Stimulated activated CD8-positive, alpha-beta memory T cell treated with anti-CD3 and anti-CD28 coated beads, Interleukin-15, amount 100 ng/mL, for 48 hours (primary cell): ENCODE data around the gene S100A16.
A peak's percentile ranks its signal among the peaks of the same experiment; 100 is the strongest.
"Not testable (repeated sequence)": the region's sequence is repeated elsewhere in the genome, so short reads cannot be mapped to it uniquely, and the experiment has no call there.

Experiments
- DNase-seq, 2 donors: peaks; one replicate each; pipeline ENCODE4 v3.0.0-alpha.2; 2020; ENCODE audit warnings: low read depth in 2 of 2

S100A16 gene

DNA sequence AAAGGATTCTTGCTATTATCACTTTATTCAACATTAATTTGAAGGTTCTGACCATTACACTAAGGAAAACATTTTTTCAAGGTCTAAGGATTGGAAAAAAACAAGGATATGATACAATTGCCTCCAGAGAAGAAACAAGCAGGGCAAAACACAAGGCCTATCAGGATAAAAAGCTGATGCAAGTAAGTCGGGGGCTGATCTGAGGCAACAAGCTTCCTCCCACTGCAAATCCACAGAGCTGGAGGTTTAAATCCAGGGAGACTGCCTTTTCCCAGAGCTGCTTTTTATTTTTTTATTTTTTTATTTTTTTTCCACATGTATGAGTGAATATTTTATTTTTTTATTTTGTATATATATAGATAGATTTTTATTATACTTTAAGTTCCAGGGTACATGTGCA, 27.9 kb downstream of the S100A16 start:
- no peak for DNase-seq

DNA sequence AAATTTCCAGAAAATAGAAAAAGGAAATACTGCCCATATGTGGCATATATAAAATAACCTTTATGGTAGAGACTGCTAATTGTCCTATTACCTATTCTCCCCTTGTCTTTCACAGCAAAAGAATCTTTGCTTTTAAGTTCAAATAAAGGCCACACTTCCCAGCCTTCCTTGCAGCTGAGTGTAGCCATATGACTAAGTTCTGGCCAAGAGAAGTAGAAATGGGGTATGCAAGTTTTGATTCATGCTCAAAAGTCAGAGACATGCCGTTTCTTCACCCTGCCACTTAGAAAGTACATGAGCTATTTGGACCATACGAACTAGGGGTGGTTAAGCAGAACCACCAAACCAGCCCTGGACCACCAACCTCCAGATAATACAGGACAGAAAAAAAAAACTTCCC, 29.0 kb downstream of the S100A16 start:
- DNase-seq = no peak

DNA sequence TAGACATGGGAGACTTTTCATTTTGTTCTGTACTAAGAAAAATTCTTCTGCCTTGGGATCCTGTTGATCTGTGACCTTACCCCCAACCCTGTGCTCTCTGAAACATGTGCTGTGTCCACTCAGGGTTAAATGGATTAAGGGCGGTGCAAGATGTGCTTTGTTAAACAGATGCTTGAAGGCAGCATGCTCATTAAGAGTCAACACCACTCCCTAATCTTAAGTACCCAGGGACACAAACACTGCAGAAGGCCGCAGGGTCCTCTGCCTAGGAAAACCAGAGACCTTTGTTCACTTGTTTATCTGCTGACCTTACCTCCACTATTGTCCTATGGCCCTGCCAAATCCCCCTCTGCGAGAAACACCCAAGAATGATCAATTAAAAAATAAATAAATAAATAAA, 29.4 kb downstream of the S100A16 start:
- not testable (repeated sequence) for DNase-seq

DNA sequence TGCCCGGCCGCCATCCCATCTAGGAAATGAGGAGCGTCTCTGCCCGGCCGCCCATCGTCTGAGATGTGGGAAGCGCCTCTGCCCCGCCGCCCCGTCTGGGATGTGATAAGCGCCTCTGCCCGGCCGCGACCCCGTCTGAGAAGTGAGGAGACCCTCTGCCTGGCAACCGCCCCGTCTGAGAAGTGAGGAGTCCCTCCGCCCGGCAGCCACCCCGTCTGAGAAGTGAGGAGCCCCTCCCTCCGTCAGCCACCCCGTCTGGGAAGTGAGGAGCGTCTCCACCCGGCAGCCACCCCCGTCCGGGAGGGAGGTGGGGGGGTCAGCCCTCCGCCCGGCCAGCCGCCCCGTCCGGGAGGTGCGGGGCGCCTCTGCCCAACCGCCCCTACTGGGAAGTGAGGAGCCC, 30.1 kb downstream of the S100A16 start:
- not testable (repeated sequence) for DNase-seq

DNA sequence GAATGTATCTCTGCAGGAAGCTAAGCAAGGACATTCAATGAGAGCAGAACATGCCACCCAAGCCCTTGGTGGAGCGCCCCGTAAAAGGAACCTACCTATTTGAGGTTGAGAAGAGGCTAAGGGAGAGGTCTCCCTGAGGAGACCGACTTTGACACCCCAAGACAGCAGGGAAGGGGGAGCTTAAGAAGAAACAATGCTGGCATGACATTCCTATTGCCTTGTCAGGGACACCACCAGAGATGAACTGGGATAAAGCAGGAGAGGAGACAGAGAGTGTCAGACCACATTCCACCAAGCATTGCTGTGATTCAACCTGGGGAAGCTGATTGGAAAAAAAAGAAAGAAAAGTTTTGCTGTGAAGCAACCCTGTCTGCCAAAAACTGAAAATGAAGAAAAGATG, 34.0 kb downstream of the S100A16 start:
- no peak for DNase-seq

DNA sequence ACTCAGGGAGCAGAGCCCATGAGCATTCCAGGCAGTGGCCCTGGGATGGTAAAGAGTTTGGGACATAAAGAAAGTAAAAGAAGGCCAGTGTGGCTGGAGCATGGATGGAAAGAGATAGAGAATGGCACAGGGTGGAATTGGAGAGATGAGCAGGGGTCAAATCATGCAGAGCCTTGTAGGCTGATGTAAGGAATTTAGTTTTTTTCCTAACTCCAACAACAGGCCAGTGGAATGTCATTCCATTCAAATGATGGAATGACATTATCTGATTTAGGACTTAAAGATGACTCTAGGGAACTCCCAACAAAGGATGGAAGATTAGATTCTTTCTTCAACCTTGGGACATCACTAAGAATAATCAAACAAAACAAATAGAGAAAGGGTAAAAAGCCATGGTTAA, 34.4 kb downstream of the S100A16 start:
- no peak for DNase-seq

DNA sequence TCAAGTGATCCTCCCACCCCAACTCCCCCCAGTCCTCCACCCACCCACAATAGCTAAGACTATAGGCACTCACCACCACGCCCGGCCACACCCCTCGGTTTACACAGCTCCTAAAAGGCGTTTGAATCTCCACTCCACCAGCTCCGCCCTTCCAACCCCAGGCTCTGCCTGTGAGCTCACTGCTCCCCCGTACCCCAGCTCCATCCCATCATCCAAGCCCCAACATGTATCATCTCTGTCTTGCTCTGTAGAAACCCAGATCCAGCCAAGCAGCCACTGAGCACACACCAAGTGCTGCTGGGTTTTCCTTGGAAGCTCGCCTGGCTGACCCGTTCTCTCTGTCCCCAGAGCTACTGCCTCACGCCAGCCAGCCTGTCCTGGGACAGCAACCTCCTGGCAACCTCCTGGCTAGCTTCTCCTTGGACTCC, 35.3 kb downstream of the S100A16 start:
- no peak for DNase-seq

DNA sequence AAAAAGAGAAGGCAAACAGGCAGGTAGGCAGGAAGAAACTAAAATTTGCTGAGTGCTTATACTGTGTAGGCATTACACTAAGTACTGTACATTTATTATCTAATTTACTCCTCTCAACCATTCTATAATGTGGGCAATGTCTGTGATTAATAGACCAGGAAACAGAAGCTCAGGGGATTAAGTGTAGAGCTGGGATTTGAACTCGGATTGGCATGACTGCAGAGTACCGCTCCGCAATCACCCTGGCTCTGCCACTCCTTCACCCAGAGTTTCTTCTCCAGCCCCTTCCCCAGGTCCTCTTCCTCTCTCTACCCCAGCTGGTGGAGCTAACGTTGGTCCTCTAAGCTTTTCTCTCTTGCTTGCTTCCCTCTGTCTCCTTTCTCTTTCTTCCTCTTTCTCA, 35.8 kb downstream of the S100A16 start:
- DNase-seq = no peak

DNA sequence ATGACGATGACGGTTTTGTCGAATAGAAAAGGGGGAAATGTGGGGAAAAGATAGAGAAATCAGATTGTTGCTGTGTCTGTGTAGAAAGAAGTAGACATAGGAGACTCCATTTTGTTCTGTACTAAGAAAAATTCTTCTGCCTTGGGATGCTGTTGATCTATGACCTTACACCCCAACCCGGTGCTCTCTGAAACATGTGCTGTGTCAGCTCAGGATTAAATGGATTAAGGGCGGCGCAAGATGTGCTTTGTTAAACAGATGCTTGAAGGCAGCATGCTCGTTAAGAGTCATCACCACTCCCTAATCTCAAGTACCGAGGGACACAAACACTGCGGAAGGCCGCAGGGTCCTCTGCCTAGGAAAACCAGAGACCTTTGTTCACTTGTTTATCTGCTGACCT, 37.4 kb downstream of the S100A16 start:
- DNase-seq = not testable (repeated sequence)

DNA sequence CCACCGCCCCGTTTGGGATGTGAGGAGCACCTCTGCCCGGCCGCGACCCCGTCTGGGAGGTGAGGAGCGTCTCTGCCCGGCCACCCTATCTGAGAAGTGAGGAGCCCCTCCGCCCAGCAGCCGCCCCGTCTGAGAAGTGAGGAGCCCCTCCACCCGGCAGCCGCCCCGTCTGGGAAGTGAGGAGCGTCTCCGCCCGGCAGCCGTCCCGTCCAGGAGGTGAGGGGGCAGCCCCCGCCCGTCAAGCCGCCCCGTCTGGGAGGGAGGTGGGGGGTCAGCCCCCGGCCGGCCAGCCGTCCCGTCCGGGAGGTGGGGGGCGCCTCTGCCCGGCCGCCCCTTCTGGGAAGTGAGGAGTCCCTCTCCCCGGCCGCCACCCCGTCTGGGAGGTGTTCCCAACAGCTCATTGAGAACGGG, 37.9 kb downstream of the S100A16 start:
- DNase-seq = not testable (repeated sequence)

DNA sequence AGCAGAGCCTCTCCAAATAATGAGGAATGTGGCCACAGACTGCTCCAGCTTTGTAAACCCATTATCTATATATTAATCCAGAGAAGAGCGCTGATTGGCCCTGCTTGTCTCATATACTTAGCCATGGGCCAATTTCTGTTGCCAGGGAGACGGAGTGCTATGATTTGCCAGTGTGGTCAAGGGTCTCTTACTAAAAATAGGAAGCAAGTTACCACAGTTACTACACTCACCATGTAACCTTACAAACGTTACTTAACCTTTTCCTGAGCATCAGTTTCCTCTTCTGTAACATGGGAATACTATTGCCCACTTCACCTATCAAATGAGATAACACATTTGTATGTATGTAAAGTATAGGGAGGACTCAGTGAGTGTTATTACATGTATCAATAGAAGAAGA, 39.6 kb downstream of the S100A16 start:
- no peak for DNase-seq

DNA sequence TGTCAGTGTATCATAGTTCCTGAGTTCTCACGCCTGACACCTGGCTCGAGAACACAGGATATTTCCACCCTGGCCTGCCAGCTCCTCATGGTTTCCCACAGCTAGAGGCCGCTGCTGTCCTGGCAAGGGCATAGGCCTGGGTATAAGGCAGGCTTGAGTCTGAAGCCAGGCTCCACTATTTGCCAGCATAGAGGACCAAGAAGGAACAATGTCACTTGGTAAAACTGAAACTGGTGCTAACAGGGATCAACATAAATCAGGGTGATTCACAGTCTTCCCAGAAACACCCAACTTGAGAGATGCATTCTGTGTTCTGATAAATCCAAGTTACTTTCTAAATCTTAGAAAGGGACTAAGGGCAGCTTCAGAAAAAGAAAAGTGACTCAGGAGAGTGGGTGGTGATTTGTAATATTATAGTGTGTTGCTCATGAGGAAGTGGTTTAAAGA, 40.3 kb downstream of the S100A16 start:
- DNase-seq = peak in 1 of 2 donors; percentile 55

DNA sequence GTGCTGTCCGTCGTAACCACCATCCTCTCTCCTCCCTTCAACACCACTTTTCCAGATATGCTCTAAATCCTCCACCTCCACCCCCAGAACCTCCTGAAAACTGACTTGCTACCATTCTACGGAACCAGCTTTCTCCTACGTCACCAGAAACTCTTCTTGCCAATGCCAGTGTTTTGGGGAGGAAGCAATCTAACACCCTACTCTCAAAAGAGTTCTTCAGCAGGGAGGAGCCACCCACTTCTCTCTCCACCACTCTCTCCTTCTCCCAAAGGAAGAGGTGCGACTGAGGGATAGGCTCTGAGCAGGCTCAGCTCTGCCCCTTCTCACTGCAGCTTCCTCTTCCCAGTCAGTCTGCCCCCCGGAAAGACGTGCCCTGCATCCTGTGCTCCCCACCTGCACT, 41.2 kb downstream of the S100A16 start:
- DNase-seq = no peak

DNA sequence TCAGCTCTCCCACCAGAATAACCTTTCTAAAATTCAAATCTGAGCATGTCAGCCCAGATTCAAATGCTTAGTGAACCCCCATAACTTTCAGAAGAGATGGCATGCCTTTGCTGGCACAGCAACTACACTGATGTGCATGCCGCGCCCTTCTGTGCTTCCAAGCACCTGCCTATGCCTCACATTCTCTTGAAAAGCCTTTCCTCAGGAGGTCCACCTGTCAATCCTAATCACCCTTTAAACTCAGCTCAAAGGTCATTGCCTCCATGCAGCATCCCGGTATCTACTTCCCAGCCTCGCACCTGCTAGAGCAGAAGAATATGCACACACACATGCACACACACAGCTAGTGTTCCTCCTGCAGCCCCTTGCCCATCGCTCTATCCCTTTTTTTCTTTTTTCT, 42.1 kb downstream of the S100A16 start:
- no peak for DNase-seq

DNA sequence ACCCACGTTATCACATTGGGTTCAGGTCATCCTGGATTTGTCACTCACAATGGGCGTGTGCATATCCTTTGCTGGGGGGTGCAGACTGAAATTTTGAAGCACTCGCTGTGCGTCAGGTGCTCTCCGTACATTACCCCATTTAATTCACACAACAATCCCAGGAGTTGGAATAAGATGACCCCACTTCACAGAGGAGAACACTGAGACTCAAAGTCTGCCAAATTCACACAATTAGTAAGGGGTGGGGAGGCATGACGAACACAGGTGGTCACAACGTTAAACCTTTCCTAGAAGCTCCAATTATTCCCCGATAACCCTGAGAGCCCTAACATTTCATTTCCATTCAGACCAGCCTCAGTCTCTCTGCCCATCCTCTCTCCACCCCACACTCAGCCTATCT, 43.5 kb downstream of the S100A16 start:
- no peak for DNase-seq

DNA sequence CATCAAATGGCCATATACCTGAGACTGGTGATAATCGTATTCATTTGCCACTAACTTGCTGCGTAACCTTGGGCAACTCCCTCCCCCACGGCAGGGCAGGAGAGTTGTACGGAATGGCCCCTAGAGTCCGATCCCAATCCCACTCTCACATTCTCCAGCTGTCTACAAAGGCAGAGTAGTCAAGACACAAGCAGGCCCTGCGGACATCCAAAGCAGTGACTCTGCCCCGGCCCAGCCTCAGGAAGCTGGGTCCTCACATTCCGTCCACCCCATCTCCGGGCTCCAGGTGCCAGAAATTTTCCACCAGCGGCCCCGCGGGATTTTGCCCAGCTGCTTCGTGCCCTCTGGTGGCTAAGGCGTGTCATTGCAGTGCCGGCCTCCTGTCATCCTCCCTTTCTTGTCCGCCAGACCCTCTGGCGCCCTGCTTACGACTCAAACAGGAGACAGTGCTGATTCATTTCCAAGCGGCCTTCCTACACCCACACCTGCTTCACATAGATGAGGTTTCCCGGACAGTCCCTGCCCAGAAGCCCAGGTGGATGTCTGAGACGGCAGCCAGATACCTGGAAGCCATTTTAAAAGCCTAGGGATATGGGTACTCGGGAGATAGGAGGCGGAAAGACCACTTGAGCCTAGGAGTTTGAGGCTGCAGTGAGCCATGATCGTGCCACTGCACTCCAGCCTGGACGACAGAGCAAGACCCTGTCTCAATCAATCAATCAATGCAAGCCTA, 44.4 kb downstream of the S100A16 start:
- DNase-seq = peak; percentile 69 to 80

DNA sequence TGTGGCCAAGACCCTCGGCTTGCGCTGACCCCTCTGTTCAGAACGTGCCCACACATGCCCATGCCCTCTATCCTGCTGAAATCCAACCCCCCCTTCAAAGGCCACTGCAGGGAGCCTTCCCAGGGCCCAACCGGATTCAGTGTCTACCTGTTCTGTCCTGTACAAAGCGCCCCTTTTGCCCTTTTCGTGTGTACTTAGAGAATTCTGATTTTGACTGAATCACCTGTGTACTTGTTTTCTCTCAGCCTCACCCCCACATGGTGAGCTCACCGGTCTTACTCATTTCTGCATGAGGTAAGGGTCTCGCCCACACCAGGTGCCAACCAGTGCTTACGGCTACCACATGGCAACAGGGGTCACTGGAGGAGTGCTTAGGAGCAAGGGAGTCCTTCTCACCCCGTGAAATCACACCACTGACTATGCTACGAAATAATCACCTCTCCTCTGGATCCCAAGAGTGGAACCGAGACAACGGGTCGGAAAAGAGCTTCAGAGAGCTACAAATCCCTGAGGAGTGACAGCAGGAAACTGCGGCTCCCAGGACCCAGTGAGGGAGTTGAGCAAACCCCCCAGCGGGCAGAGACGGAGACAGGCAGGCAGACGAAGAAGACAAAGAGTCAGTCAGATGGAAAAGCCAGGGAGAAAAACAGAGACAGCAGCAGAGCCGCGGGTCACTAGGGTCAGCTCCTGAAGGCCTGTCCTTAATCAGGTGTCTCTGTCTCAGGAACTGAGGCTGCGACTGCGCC, 45.1 kb downstream of the S100A16 start:
- DNase-seq = peak; percentile 33 to 72

DNA sequence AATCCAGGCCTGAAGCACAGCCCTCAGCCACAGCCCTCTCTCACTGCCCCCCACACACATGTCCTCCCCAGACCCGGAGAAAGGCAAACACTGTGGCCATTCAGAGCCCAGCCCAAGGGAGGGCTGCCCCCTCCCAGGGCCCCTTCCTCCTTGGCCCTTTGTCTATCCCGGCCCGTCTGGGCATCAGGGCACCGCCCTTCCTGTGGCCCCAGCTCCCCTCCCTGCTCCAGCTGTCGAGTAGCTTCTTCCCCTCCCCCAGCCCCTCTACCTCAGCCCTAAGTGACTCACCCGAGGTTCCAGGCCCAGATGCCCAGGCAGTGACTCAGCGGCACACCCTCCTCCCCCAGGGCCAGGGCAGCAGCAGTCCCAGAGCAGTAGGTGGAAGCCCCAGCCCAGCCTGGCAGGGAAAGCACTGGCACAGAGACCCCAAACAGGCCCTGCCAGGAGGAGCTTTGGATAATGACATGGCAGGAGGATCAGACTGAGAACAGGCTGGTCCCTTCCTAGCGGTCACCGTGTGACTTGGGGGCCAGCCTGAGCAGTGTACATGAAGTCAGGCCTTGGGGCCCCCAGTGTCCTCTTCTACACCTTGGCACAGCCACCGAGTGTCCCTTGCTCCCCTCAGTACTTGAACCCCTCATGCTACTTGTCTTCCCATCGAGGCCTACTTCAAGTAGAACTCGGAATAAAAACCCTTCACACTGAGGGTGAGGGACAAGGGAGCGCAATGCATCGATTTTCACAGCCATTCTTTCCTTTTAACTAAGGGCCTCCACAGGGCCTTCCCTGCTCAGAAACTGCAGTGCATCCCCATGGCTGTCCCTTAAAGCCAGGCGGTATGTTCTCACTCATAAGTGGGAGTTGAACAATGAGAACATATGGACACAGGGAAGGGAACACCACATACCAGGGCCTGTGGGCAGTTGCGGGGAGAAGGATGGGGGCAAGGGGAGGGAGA, 46.2 kb downstream of the S100A16 start:
- peak; percentile 86 to 88 for DNase-seq

DNA sequence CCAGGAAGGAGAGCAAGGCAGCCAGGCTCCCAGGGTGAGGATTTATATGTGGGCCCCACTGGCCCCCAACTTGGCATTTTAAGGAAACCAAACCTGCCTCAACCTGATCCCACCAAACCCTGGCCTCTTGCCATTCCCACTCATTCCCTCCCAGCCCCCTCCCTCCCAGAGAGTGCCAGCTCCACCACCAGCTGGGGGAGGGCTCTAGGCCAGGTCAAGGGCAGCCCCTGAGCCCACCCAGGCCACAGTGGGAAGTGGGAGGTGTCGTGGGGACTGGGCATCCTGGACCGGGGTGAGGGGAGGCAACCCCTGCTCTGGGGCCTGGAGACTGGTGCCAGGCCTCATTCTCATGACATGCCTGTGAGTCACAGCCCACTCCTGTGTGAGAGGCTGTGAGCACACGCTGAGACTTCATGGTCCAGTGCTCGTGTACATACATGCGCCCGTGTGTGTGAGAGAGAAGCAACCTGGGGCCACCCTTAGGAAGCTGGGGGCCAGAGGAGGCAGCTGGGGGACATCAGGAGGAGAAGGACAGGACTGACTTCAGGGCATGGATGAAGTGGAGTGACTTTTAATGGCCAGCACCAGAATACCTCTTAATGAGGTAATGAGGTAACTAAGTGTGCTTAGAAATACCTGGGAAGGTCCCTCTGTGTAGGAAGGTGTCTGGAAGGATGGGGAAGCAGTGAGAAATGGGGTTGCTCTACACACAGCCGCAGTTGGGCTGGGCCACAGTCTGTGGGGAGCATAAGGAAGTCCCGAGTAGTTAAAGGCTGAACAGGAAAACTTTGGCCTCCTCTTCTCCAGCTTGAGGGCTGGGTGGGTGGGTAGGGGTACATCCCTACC, 47.2 kb downstream of the S100A16 start, which contains the start of gene S100A2:
Gene S100A2, minus strand, starts transcription at position 316 of the 846 bp plus-strand sequence. CDS start 1,967 bp downstream, outside the sequence.
- DNase-seq = peak; percentile 41 to 61

DNA sequence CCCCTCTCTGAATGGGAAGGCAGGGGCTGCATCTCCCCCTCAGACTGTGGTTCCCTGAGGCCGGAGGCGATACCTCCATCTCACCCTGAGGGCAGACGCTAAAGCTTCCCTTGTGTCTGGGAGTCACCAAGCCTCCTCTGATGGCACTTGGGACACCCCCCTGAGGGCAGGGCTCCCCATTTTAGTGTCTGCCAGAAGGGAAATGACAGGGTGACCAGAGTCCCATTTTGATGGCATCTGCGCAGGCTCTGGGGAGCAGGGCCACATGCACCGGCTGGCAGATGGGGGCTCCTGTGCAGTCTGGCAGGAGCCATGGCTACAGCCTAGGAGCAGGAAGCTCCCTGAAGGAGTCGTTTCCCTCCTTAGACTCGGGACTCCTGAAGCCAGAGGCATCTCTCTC, 48.9 kb downstream of the S100A16 start:
- no peak for DNase-seq

DNA sequence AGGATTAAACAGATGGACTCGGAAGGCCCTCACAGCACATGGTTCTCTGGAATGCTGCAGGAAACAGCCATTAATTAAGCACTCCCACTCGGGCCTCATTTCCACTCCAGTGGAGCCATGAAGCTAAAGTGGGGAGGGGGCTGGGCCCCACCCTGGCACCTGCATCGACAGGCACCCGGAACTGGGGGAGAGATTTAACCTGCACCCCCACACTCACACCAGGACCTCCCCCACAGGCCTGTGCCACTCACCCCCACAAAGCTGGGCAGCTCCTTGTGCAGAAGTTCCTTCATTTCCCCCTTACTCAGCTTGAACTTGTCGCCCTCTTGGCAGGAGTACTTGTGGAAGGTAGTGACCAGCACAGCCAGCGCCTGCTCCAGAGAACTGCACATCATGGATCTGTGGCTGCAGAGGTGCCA, 49.4 kb downstream of the S100A16 start:
- DNase-seq = no peak
